Measurements from ENCODE around the gene GNGT2.

GRCh38 chr17:49183801-49184200 is 26.6 kb downstream of the GNGT2 start:
- TF ChIP-seq CHD2 (IDR thresholded peaks at IDR 0.05; ENCODE audit: low read length, partially characterized antibody) (no peak), RFX5 (IDR thresholded peaks at IDR 0.05; ENCODE audit: low read length) (no peak), NFIC (IDR thresholded peaks at IDR 0.05; ENCODE audit: borderline replicate concordance) (no peak), EZH2phosphoT487 (IDR thresholded peaks at IDR 0.05; ENCODE audit: borderline replicate concordance, low read depth) (no peak), ZBTB33 (IDR thresholded peaks at IDR 0.05; ENCODE audit: borderline replicate concordance, low read depth) (no peak), JUND (IDR thresholded peaks at IDR 0.05) (no peak), POLR2AphosphoS5 (IDR thresholded peaks at IDR 0.05; ENCODE audit: low read depth, low read length) (no peak)
- TF ChIP-seq, protein P1, sequence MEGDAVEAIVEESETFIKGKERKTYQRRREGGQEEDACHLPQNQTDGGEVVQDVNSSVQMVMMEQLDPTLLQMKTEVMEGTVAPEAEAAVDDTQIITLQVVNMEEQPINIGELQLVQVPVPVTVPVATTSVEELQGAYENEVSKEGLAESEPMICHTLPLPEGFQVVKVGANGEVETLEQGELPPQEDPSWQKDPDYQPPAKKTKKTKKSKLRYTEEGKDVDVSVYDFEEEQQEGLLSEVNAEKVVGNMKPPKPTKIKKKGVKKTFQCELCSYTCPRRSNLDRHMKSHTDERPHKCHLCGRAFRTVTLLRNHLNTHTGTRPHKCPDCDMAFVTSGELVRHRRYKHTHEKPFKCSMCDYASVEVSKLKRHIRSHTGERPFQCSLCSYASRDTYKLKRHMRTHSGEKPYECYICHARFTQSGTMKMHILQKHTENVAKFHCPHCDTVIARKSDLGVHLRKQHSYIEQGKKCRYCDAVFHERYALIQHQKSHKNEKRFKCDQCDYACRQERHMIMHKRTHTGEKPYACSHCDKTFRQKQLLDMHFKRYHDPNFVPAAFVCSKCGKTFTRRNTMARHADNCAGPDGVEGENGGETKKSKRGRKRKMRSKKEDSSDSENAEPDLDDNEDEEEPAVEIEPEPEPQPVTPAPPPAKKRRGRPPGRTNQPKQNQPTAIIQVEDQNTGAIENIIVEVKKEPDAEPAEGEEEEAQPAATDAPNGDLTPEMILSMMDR (IDR thresholded peaks at IDR 0.05) = no peak

Data from SK-N-SH (cell line).